HG02981 (cell line): ENCODE measurements around the gene DYRK3.

Experiments
- ATAC-seq: cut with Tn5 transposase; IDR thresholded peaks from one replicate; pipeline ENCODE4 v1.9.1; 2021; ENCODE audit warnings: mild to moderate bottlenecking, moderate library complexity; ENCODE audit not compliant: unreplicated experiment

The DYRK3 gene

DNA sequence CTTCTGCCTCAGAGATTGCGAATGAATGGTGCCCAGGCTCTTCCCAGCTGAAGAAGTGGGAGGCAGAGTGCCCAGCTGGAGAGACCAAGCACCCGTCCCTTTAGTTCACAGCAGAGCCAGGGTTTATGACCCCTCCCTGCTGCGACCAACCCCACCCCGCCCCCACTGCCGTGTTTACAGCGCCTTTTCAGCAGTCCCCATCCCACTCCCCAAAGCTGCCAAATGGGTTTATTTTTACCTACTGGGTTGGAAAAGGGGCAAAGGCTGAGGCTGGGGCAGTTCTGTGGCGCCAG is 23.6 kb downstream of the DYRK3 start:
- no peak for ATAC-seq

DNA sequence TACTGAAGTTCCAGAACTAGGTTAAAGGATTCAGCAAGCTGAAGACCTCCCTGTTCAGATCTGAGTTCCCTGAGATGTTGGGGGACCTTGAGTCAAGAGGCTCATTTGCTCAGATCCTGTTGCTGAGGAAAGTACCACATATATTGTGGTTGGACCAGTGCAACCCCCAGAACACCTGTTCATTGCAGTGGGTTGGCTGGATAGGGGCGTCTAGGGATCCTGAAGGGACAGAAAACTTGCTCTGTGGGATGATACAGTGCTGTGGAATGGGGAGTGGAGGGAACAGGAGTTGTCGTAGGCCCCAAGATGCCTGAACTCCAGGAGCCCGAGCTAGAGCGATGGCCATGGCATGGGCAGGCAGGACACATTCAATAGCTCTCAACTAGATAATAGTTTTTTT is 24.8 kb downstream of the DYRK3 start:
- ATAC-seq = no peak

DNA sequence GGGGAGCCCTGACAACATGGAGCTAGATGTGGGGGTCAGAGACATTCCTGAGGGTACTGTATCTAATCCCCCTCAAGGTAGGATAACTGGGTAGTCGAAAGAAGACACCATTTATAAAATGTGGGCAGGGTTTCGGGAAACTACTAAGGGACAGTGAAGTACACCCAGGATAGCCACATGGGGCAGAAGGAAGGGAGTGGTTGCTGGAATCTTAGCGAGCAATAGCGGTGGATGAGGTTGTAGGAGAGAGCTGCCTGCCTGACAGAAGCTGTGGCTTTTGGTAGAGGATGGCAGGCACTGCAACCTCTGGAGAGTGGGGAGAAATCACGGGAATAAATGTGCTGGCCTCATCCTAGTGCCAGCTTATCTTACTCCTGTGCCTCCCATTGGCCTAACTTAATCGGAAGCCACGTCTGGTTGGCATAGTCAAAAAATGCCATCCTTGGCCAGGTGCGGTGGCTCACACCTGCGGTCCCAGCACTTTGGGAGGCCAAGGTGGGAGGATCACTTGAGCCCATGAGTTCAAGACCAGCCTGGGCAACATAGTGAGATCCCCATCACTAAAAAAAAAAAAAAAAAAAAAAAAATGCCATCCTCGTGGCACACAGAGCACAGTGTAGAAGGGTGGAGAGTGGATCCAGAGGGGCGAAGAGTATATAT is 26.0 kb downstream of the DYRK3 start:
- no peak for ATAC-seq

DNA sequence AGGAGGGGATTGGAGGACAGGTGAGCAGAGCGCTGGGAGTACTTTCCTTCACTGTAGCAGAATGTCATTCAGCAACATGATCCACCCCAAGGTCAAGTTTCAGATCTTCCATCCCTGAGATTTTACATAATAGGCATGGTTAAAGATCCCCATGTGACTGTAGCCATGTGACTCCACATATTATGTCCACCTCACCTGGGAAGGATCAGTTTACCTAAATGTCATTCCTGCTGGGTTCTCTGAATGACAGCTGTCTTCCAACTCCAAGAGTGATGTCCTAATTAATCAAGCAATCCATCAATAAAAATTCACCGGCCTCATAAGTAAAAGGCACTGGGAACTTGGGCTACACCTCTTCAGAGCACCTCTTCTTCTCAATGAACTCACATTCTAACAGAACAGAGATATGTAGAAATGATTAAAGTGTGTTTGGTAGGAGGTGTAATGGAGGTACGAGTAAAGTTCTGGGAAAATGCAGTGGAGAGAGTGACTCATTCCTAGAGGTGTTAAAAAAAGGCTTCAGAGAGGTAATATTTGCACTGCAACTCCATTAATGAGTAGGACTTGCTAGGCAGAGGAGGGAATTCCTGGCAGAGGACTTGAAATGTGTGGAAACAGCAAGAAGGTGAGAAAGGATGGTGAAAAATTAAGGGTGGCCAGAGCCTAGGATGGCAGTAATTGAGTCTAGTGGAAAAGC is 27.2 kb downstream of the DYRK3 start:
- ATAC-seq = no peak

DNA sequence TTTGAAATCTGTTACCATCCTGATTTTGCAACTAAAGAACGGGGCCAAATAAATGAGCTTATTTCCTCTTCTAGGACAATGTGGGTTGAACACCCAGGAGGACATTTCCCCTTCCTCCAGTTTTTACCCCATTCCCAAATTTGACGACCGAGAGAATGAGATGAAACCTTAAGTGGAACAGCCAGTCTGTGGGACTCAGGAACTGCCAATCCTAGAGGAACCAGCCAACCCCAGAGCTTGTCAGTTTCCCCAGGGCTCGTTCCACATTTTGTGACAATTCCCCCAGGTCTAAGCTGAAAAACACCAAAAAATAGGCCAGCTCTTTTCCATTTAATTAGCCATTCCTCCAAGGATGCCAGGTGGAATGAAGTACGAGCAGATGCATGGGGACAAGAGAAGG is 28.0 kb downstream of the DYRK3 start:
- no peak for ATAC-seq

DNA sequence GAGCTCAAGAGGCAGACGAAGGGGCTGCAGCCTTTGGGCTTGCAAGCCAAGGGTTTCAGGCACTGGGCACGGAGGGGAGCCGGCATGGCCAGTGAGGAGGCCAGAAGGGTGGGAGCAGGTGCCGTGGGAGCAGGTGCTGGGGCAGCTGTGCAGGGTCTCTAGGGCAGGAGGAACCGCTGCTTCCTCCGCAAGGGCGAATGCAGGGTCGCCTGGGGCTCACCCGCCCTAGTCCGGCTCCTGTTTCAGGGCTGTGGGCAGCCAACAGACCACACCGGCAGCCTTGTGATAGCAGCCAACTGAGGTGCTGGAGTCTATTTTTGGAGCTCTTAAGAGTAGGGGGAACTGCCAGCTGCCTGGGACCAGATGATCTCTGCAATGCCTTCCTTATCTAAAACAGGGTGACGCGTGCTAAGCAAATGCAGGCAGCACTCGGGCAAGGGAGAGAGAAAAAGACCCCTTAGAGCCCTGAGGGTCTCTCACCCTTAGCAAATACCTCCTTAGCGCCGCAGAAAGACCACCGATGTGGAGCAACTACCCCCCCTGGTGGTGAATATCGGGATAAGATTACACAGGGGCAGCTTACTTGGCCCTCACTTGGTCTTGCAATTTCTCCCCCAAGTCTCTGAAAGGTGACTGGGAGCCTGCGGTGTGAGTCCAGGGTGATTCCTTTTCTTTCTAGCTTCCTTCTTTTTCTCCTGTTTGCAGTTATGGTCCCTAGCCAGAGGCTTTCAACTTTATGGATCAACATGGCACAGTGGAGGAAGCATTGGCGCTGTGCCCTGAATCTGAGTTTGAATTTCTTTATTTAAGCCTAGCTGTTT is 28.7 kb downstream of the DYRK3 start:
- peak; percentile 61 for ATAC-seq

DNA sequence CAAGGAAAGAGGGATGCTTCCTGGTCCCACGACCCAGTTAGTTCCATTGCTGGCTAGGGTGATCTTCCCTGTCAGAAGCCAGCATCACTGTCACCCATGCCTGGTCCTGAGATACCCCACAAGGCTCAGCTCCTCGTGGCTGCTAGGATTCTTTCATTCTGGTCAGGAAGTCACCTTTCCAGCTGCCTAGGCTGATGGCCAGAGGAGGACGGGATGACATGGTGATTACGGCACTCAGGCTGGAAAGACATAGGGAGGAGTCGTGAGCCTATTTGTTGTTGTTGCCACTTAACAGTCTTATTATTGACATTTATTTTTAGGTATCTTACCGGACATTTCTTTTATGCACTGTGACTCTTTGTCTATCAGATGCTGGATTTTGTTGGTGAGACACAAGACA is 29.4 kb downstream of the DYRK3 start:
- no peak for ATAC-seq

DNA sequence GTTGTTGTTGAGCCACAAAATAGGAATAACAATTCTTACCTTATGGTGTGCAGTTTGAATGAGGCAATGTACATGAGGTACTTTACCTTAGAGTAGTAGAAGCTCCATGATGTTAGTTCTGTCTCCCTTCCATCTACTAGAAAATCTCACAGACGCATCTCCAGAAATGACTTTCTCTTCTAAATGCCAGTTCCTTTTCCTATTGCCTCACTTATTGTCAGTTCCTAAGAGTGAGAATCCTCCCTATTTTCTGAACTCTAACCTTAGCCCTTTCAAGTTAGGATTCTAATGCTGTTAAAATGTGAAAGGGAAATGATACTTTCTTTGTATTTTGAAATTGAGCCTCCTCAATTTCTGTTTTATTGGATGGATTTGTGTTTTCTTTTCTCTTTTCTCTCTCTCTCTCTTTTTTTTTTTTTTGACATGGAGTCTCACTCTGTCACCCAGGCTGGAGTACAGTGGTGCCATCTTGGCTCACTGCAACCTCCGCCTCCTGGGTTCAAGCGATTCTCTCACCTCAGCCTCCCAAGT is 30.8 kb downstream of the DYRK3 start:
- ATAC-seq = no peak

DNA sequence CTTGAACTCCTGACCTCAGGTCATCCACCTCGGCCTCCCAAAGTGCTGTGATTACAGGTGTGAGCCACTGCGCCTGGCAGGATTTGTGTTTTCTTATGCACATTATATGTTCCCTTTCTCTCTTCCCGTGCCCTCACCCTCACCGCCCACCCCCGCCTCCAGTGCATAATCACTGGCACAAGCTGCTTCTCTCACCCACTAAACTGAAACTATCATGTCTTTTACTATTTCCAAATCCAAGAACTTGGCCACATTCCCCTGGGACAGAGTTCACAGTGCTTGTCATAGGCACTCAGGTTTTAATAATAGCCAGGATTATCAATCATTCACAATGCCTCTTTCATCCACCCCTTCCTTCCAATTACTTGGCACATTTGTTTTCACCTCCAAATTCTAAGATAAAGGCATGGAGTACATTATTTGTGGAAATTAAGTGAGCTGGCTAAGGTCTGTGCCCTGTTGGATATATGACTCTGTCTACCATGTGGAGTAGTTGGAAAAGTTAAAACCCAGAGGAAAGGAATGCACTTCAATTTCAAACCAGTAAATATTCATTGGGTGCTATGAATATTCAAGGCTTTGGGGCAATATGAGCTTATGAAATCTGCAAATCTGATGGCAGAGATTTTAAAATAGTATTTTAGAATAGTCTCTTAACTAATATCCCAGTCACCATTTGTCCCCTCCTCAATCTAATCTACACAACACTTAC is 31.8 kb downstream of the DYRK3 start:
- ATAC-seq = no peak

DNA sequence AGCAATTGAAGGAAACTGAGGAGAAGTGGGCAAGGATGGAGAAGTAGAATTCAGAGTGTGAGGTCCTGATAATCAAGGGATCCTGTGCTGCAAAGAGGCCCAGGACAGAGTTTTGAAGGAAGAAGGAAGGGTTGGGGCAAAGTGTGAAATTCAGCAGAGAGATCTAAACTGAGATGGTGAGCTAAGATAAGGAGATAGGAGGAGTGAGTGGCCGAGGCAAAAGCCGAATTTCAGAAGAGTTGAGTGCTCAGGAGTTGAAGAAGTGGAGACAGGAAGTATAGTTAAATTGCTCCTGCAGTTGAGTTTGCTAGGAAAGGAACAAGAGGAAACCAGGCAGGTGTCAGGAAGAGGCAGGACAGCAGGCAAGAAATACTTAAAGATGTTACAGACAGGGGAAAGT is 33.0 kb downstream of the DYRK3 start:
- no peak for ATAC-seq

DNA sequence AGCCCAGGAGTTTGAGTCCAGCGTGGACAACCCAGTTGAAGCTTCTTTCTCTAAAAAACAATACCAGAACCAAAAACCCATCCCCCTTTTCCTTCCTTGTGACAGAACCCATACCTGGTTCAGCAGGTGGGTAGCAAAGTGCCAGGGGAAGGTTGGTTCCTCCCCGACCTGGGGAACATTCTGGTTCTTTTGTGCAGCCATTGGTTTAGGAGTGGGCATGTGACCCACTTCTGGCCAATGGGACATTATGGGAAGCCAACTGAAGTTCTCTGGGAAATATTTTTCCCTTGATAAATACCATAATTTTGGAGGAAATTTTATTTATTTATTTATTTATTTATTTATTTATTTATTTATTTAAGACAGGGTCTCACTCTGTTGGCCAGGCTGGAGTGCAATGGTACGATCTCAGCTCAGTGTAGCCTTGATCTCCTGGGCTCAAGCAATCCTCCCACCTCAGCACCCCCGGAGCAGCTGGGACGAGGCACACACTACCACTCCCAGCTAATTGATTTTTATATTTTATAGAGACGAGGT is 33.6 kb downstream of the DYRK3 start:
- no peak for ATAC-seq

DNA sequence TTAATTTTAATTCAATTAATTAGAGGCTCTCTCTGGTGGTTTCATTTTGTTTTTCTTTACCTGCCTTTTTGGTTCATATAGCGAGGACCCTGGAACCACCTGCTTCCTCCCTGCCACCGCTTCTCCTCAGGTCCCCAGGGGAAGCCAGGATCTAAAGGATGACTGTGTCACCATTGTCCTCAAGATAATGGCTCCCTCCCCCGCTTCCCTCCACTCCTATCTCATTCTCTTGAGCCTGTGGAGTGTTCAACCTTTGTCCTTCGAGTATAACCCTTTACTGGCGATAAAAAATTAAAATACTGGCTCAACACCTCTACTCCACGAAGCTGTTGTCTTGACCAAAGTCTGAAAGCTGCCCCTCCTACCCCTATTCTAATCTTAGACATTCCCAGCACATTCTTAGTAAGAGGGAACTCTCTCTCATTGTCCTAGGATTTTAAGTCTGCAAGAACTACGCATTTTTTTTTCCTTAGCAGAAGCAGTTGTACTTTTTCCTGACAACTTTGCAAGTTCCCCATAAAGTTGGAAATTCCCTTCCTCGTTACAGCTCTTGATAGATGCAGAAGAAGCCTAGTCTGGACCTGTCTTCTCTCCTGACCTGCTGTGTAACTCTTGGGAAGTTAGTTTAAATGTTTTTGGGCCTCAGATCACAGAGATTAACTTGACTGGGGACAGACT is 36.8 kb downstream of the DYRK3 start:
- ATAC-seq = no peak

DNA sequence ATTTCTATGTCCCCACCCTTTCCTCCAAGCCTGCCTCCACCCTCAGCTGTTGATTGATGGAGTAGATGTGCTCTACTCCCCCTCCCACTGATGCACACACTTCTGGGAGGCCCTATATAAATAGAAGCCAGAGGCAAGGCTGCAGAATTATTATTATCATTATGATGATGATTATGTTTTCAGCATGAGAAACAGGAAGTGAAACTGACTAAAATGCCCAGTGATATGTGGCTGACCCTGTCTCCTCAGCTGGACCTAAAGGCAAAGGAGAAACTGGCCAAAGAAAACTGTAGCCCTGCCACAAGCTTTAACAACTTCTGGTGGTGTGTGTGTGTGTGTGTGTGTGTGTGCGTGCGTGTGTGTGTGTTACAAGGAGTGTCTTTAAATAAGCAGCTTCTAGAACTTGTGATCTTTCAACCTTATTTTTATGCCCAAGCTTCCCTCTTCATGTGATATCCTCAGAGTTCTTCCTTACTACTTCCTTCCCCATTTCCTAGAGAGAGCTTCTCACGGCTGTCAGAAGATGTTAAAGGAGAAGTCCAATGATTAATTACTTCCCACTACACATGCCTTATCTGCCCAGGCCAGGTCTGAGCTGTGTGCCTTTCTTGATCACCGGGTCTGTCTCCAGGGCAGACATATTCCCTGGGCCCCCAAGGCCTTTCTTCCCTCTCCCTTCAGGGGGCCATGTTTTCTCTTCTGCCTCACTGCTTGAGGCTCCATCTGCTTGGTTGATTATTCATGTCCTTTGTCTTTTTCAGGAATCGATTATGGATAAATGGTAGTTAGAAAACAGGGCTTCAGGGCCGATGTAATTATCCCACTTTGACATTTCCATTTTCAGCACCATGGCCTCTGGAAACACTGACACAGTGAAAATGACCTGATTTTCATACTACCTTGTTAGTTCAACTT is 37.8 kb downstream of the DYRK3 start:
- ATAC-seq = no peak

DNA sequence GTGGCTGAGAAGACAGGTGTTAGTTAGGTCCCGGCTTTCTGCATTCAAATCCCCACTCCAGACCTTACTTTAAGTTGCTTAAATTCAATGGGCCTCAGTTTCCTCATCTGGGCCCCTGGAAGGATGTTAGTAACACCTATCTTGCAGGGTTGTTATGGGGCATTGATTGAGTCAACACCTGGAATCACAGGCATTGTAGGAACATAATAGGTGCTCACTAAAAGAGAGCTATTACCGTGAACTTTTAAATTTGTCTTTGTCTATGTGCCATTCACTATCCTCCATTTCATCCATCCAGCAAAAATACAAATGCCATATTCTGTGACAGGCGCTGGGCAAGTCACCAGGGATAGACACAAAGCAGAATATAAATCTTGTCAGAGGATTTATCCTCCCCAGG is 38.9 kb downstream of the DYRK3 start:
- no peak for ATAC-seq

DNA sequence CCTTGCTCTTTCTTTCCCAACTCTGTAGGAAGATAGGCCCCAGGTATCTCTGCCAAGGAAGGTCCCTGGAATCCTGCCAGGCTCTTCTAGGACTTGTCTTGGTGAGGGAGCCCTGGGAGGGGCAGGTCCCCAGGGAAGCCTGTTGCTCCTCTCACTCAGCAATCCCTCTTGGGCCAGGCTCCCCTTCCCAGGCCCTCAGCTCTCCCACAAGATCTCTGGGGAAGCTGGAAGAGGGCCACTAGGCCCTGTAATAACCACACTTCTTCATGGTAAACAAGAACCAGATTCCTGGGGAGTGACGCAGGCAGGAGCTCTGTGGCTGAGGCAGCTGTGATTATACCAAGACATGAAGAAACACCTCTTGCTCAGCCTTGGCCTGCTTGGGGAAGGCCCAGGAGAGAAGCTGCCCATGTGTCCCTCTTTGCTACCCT is 39.4 kb downstream of the DYRK3 start:
- ATAC-seq = no peak

DNA sequence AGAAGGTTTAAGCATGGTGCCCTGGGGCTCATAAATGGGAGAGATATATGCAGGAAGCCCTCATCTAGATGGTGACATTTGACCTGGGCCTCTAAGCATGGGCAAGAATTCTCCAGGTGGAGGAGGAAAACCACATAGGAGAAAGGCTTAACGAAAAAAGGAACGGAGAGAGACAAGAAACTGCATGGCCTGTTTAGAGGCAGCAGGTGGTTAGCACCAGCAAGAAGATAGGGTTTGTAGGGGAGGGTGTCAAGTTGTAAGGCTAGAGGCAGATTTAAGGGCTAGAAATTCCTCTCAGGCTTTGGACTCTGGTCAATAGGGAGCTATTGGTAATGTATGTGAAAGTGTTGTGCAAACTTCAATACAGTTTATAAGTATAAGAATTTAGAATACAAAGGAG is 41.2 kb downstream of the DYRK3 start:
- ATAC-seq = no peak

DNA sequence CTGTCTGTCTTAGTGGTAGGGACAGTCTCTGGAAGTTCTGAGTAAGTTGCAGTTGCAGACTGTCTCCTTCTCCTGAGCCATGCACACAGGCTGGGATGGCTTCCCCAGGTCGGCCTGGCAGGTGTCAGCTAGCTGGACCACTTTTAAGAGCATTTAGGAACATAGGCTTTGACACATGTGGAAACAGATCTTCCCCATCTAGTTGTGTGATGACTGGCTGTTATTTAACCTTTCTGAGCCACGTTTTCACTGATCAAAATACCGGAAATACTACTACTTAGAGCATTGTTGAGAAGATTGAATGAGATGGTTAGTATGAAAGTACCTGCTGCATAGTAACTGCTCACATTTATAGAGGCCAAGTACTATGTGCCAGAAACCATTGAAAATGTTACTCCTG is 43.2 kb downstream of the DYRK3 start:
- no peak for ATAC-seq

DNA sequence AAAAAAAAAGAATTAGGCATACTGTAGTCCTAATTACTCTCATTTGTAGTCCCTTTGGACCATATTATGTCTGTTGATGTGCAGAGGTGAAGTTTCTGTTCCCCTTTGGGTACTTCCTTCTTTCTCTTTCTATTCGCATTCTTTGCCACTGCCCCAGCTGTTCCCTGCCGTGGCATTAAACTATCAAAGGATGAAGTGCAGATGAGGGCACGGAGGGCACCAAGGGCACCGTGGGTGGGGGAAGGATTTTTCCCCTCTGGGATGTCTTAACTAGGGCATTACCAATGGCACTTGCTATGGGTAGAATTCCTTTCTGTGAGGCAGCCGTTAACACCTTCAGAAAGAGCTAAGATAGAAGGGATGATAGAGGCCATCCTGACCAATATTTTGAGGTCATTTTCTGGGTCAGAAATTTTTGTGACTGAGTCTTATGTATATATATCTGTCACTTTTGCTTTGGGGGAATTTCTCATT is 44.4 kb downstream of the DYRK3 start:
- peak; percentile 83 for ATAC-seq

DNA sequence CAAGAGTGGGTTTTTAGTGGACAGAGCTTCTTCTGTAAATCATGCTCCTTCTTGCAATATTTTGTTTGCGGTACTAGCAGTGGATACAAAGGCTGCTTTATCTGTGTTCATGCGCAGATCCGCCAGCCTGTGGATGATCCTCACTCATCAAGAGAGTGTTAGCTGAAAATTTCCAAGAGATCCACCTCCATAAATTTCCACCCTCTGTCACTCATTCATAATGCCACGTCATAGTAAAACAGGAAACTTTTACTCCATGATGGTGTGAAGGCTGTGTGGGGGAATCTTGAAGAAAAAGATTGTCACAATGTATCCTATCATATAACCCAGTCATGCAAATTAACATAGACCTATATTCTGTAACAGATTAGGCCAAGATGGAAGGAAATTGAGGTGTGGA is 44.9 kb downstream of the DYRK3 start:
- ATAC-seq = no peak
